Colonic mucosa (tissue), 4 donors: ENCODE measurements around the gene TMEM271. TPM values are rescaled to one million over a fixed set of nuclear protein-coding genes. Genes with fewer than 3 reads are reported as not detected.

ENCODE experiments used
- DNase-seq: peaks from one replicate; pipeline ENCODE4 v3.0.0-alpha.2; 2020
- H3K27ac ChIP-seq: fragments of 200-600 bp; one replicate; pipeline ENCODE4 v1.8.0; 2021
- H3K27me3 ChIP-seq: fragments of 200-600 bp; one replicate; pipeline ENCODE4 v1.8.0; 2021
- H3K36me3 ChIP-seq: fragments of 200-600 bp; one replicate; pipeline ENCODE4 v1.8.0; 2021
- H3K4me1 ChIP-seq: fragments of 200-600 bp; one replicate; pipeline ENCODE4 v1.8.0; 2021; ENCODE audit warnings: mild to moderate bottlenecking
- H3K4me3 ChIP-seq: fragments of 200-600 bp; one replicate; pipeline ENCODE4 v1.8.0; 2021
- H3K9ac ChIP-seq, 2 donors: one replicate each; pipeline ENCODE4 v1.7.0; 2013; ENCODE audit warnings: control low read depth in 2 of 2, low read depth in 2 of 2, low read length in 2 of 2
- H3K9me3 ChIP-seq: fragments of 200-600 bp; one replicate; pipeline ENCODE4 v1.8.0; 2021
- CTCF ChIP-seq: fragments of 200-600 bp; IDR thresholded peaks from one replicate; pipeline ENCODE4 v1.8.0; 2022; ENCODE audit warnings: antibody characterized with exemption, mild to moderate bottlenecking
- intact Hi-C: fragments of 100-400 bp; cut with DNase I; formaldehyde crosslinking; loops from one replicate; pipeline ENCODE4 v1.14.1; 2022
- total RNA-seq, 2 donors: library from RNA; stranded (reverse); fragmentation: NEBNext Ultra II Directional in 1 of 2; extraction: Animal tissue kit (Norgen Biotek cat#: 25700) in 1 of 2; gene quantifications; one replicate each; pipeline ENCODE4 v1.2.1, GENCODE V29; 2021
- donor health status: healthy.
- donor health status: DM: no; HTN: no; CAD: no.
- donor health status: DM: no; HTN: no; CAD: no.

The TMEM271 gene
- total RNA-seq, 2 donors from 2014 or later = not detected

- peaks cover 4% of the 10 kb centered on the region for H3K36me3 ChIP-seq
- no peak overlapping the region for H3K9ac ChIP-seq
- H3K4me1 ChIP-seq = no peaks in the 10 kb centered on the region
- H3K27me3 ChIP-seq = no peaks in the 10 kb centered on the region
- DNase-seq = no peak
- no peak overlapping the region for H3K4me3 ChIP-seq
- no peaks in the 10 kb centered on the region for H3K9me3 ChIP-seq
- intact Hi-C loops = no loop called here
- TF ChIP-seq CTCF = no peak
- no peak overlapping the region for H3K27ac ChIP-seq
These were observed 45.9 kb downstream of the TMEM271 start for GRCh38 chr4:530017-530781.

- H3K9ac ChIP-seq = no peak overlapping the region
- no peak for TF ChIP-seq CTCF
- DNase-seq = no peak
- H3K9me3 ChIP-seq = no peaks in the 10 kb centered on the region
- no peaks in the 10 kb centered on the region for H3K27me3 ChIP-seq
- H3K4me1 ChIP-seq = no peaks in the 10 kb centered on the region
- H3K36me3 ChIP-seq = peaks cover 4% of the 10 kb centered on the region
- intact Hi-C loops = no loop called here
- H3K27ac ChIP-seq = no peak overlapping the region
- no peak overlapping the region for H3K4me3 ChIP-seq
These were observed 46.5 kb downstream of the TMEM271 start for GRCh38 chr4:529563-529962.

- Histone ChIP-seq H3K9me3 (no peaks in the 10 kb centered on the region), H3K36me3 (peaks cover 4% of the 10 kb centered on the region), H3K27ac (no peak overlapping the region), H3K4me1 (no peaks in the 10 kb centered on the region), H3K9ac (no peak overlapping the region), H3K4me3 (no peak overlapping the region), H3K27me3 (no peaks in the 10 kb centered on the region)
- intact Hi-C loops = no loop called here
- DNase-seq = no peak
- TF ChIP-seq CTCF = no peak
These were observed 47.3 kb downstream of the TMEM271 start for GRCh38 chr4:528835-529234.

GRCh38 chr4:528296-528695 lies 47.8 kb downstream of the TMEM271 start:
- H3K4me1 ChIP-seq = no peaks in the 10 kb centered on the region
- no peak overlapping the region for H3K9ac ChIP-seq
- no peaks in the 10 kb centered on the region for H3K27me3 ChIP-seq
- intact Hi-C loops = no loop called here
- H3K36me3 ChIP-seq = peaks cover 4% of the 10 kb centered on the region
- H3K9me3 ChIP-seq = no peaks in the 10 kb centered on the region
- DNase-seq = no peak
- TF ChIP-seq CTCF = no peak
- H3K27ac ChIP-seq = no peak overlapping the region
- H3K4me3 ChIP-seq = no peak overlapping the region

GRCh38 chr4:526971-527460 lies 49.1 kb downstream of the TMEM271 start:
- no peak for TF ChIP-seq CTCF
- H3K9ac ChIP-seq = no peak overlapping the region

More at GRCh38 chr4:526971-527460, 49.1 kb downstream of the TMEM271 start:
- no peaks in the 10 kb centered on the region for H3K4me1 ChIP-seq
- H3K27ac ChIP-seq = no peak overlapping the region
- no peak overlapping the region for H3K4me3 ChIP-seq
- no peaks in the 10 kb centered on the region for H3K36me3 ChIP-seq
- H3K9me3 ChIP-seq = no peaks in the 10 kb centered on the region
- intact Hi-C loops = no loop called here
- no peaks in the 10 kb centered on the region for H3K27me3 ChIP-seq
- DNase-seq = no peak
